ENCODE data around the gene AHRR.
"Not testable (repeated sequence)": the region's sequence is repeated elsewhere in the genome, so short reads cannot be mapped to it uniquely, and the experiment has no call there.

AHRR gene

DNA sequence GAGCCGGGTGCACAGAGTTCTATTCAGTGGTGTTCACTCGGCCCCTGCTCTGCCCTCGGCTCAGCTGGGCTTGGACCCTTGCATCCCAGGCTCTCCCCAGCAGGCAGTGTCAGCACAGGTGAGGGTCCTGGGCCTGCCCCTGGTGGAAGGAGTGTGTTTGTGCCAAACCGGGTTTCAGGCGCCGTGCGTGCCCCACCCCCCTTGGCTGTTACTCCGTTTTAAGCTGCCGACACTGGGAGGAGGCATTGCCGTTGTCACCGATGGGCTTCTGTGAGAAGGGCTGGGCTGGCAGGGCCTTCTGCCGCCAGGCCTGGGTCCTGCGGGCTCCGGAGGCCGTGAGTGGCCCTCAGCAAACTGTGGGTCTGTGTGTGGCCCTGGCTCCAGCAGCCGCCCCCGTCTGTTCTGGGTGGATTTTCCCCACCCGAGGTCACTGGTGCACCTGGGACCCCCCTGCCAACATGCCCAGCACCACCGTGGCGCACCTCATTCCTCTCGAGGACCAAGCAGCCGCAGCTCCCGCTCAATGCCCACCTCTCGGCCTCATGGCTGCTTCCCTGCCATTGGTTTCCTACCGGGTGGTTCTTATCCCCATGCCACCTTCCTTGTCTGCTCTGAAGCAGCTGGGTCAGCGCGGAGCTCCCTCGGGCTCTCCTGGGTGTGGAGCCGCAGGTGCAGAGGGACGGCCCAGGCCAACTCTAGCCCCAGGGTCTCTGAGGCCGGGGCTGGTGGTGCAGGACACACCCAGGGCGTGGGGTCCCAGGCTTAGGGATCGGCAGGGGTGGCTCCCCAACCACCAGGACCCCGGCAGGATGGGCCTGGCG, 77.2 kb downstream of the AHRR start:
- no peak for DNase-seq

DNA sequence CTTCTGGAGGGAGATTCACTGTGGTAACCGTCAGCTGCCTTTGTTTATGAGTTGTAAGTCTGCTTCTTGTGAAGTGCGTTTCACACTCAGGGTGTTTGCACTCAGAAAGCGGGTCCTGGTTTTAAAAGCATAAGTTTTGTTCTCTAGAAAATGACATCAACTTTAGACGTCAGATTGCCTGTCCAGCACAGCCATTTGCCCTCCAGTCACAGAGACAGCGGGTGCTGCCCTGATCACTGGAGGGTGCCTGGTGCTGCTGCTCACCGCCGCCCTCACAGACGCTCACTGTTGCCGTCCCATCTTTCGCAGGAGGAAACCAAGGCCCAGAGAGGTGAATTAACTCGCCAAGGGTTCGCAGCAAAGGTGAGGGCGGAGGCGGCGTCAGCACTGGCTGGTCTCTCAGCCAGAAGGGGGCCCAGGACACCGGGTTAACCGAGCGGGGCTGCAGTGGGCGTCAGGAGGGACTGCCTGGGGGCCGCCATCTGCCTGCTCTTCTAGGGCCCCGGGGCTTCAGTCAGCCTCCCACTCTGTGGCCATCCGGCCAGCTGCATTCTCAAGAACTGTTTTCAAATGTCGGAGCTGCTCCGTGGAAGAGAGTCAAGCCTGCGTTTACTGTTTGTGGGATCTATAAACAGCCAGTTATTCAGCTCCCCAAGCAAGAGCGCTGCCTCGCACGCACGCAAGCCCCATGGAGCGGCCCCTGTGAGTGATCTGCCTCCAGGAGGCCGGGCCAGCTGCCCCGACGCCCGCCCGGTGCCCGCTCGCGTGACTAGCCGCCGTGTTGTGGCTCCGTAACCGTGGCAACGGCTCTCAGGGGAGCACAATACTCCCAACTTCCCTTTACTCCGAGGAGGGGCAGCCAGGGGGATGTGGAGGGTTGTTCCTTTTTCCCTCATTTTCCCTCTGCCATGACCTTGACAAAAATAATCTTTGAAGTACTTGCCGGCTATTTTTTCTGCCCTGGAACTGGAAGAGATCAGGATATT, 78.1 kb downstream of the AHRR start:
- DNase-seq: peak; percentile 98

DNA sequence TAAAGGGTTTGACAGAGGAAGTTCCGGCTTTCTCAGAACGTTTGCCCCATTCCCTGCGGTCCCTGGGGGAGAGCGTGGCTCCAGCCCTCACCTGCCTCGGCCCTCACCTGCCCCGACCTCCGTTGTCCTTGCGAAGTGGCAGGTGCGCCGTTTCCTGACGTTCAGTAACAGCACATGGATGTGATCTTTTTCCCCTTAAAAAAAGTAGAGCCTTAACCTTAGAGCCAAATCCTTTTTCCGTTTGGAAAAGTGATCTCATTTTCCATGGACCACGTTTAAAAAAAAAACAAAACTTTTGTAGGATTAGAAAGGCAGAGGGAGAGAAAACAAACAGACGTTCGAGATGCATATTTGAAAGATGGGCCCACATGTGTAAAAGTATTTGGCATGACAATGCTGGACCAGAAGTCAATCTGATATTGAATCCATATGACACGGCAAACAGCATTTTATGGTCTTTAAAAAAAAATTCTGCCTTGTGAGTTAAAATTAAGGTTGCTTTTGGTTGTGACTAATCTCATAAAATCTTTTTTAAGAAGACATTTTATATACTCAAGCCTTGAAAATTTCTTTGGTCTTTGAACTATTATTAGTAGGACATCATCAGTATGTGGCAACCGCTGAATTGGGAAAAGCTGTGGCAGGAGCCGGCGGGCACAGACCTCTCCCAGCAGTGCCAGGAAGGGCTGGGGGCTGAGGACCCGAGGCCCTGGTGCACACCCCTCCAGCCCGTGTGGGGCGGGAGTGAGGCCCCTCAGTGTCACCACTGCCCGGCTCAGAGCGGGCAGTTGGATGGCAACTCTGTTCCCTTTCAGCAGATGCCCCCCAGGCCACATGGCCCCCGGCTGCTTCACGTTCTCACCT, 79.0 kb downstream of the AHRR start:
- DNase-seq: peak; percentile 97

DNA sequence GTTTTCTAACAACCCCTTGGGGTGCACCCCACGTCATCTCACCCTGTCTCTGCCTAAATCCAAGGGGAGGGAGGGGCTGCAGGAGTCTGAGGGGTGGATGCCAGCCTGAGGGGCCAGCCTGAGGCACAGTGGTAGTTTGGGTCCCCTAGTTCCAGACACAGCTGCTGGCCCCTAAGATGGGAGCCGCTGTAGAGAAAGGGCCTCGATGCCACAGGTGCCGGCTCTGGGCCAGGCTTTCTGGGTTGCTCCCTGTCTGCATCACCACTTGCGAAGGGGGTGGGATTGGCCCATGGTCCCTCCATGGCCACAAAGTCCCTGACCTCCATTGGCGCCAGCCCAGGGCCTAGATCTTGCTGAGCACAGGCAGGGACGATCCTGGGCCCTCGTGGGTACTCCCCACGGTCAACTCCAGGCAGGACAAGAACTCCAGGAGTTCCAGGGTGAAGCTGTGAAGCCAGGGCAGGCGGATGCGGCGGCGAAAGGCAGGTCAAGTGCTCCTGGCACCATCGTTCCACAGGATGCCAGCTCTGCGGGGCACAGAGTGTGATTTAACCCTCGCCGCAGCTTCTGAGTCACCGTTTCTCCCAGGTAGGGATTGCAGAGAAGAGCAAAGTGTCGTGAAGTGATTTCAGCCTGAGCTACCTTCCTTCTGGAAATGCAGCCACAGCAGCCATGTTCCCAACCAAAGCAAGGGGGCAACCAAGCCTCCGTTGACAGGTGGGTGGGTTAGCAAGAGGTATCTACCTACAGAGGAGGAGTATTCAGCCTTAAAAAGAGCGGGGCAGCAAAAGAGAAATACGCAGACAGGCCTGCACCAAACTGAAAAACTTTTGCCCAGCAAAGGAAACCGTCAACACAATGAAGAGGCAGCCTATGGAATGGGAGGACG, 79.9 kb downstream of the AHRR start:
- no peak for DNase-seq

DNA sequence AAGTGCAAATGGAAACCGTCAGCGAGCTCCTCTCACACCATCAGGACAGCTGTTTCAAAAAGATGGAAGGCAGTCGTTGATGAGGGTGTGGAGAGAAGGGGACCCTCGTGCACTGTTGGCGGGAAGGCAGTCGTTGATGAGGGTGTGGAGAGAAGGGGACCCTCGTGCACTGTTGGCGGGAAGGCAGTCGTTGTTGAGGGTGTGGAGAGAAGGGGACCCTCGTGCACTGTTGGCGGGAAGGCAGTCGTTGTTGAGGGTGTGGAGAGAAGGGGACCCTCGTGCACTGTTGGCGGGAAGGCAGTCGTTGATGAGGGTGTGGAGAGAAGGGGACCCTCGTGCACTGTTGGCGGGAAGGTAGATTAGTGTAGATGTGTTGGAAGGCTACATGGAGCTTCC, 80.7 kb downstream of the AHRR start:
- DNase-seq: not testable (repeated sequence)

- DNase-seq: no peak
Observed at GRCh38 chr5:402615-403359, 81.3 kb downstream of the AHRR start.

DNA sequence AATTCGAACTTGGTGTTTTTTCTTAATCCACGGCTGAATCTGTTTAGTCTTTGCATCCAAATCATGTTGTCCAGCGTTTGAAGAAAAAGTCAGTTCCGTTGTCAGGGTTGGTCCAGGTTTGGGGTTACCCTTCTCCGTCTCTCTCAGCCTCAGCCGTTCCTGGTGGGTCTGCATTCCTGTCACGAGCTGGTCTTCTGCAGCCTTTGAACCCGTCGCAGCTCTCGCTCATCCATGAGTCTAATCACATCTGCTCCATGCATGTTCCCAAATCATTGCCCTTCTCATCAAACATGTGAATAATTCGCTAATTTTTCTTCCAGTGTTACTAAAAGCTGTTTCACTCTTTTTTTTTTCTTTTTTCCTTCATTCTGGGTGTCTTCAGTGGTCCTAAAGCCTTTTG, 82.5 kb downstream of the AHRR start:
- DNase-seq: no peak

- DNase-seq: no peak
Observed at GRCh38 chr5:404666-405241, 83.2 kb downstream of the AHRR start.

DNA sequence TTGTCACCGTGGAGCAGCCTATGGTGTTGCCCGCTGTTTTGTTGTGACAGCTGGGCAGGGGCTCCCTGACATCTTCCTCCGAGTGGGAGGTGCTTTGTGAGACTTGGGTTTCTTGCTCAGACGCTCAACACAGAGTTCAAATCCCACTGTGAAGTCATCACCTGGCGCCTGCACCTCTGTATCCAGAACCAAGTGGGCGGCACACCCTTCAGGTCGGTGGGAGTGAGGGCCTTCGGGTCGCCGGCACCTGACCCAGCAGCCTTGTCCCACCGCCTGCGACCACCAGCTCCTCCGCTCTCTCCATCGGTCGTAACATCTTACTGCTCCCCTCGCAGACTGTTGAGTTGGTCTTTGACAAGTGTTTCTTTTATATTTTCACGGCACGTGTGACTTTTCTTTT, 83.9 kb downstream of the AHRR start:
- DNase-seq: no peak

DNA sequence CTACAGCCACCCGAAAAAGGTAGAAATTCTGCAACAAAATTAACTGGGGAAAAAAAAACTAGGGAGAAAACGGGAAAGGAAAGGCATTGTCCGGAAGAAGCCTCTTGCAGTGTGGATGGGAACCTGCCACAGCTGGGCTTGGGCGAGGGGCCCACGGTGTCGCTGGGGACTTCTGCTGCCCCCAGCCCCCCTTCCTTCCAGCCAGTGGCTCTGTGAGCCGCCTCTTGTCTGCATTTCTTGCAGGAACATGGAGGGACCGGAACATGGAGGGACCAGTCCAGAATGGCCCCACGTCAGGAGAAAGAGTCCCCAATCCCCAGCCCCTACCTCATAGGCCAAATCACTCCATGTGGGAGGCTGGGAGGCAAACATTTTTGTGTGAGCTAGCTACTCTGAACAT, 84.5 kb downstream of the AHRR start:
- no peak for DNase-seq

DNA sequence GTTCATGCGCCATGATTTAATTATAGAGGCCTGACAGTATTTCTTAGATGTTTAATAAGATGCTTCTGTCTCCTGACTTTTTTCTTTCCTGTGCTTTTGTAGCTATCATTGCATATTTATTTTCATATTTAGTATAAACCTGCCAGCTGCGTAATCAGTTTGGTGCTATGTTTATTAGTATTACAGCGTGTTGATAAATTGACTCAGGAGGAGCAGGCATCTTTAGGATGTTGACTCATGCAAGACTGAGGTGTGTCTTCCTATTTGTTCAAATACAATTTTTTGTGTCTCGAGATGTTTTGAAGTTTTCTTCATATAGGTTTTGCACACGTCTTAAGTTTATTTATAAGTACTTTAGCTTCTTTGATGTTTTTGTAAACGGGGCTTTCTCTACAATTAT, 85.5 kb downstream of the AHRR start:
- no peak for DNase-seq

GRCh38 chr5:407801-408268, 86.3 kb downstream of the AHRR start:
- no peak for DNase-seq

DNA sequence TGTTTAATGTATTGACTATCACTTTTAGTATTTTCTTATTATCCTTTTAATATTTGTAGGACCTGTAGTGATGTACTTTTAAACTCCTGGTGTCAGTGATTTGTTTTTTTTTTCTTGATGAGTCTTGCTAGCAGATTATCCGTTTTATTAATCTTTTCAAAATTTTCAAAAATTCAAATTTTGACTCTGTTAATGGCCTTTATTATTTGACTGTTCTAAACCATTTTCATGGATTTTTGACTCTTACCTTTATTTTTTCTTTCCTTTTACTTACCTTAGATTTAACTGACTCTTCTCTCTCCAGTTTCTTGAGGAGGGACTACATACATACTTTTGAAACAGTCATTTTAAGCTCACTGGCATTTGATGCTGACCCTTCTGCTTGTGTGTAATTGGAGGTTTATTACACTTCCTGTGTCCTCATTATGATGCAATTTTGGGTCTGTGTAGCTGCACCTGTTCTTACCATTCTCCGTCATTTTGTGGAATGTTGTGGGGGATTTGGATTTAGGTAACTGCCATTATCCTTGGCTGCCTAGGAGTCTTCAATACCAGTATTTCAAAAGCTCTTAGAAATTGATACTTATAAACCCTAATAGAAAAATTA, 89.5 kb downstream of the AHRR start:
- no peak for DNase-seq

DNA sequence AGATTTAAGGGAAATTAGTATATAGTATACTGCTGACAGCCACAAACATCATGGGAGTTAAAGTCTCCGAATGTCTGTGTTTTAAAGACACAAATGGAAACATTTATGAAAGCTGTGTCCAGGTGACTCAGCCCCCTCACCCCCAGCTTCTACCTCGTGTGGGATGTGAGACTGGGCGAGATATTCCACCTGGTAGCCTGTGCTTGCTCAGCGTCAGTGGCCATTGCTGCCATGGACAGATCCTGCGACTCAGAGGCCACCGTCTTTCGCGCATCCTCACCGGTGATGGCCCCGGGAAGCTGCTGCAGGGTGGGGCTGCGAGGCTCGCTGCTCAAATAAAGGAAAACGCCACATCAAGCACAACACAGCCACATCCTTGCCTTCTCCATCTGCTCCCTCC, 90.2 kb downstream of the AHRR start:
- no peak for DNase-seq

- not testable (repeated sequence) for DNase-seq
Observed at GRCh38 chr5:414991-415927, 93.7 kb downstream of the AHRR start.

- DNase-seq: no peak
Observed at GRCh38 chr5:415928-416635, 94.6 kb downstream of the AHRR start.

DNA sequence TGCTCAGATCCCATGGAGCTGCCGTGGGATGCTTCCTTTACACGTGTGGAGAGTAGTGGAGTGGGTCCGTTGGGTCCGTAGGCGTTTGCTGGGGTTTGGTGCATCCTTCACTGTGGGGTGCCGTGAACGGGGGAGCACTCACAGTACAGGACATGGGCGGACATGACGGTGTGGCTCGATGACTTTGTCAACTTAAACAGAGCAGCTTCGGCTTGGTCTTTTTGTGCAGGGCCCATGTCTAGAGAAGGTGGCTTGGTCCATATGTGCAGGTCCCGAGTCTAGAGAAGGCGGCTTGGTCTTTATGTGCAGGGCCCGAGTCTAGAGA, 95.1 kb downstream of the AHRR start:
- no peak for DNase-seq

Measured in fibroblast of skin of right quadriceps (primary cell).